Skin of body (tissue), 2 donors: Measurements from ENCODE around the gene NR6A1. TPM values are rescaled to one million over a fixed set of nuclear protein-coding genes. Genes with fewer than 3 reads are reported as not detected.

Source experiments
- DNase-seq: peaks from one replicate; lab custom pipeline; 2025; lab: John Stamatoyannopoulos, UW
- total RNA-seq: library from RNA; depleted of rRNA; stranded (reverse); fragments of >200 nt; gene quantifications from one replicate; pipeline ENCODE4 v1.2.3, GENCODE V29; 2014

NR6A1 gene
- total RNA-seq = 0.99 TPM

DNA sequence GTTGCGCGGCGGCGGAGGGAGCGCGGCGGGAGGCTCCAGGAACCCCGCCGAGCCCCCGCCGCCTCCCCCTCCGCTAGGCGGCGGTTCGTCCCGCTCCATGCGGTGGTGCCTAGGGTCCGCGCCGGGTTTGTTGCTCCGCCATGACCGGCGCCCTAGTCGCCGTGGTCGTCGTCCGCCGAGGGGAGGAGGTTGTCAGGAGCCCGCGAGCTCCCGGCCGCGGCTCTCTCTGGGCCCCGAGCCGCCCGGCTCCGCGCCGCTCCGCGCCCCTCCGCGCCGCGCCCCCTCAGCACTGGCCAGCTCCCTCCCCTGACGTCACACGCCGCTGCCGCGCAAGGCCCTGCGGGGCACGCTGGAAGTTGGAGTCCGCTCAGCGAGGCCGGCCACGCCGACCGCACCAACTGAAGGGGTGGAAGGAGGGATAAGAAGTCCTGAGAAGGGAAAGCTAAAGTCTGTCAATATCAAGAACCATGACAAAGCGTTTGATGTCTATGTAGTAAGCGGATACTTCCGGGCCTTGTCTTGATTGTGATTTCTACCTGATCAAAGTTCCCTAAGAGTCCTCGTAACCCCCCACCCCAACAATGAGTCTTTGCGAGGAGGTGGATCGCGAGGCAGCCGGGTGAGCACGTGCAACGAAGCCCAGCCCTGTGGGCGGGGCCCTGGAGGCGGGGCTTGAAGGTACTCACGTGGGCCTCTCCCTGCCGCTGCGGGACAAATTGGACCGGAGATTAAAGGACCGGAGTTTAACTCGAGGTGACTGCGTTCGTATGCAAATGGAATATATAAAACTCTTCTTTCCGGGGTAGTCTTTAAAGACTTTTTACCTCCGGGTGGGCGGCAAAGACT lies at the start of gene NR6A1:
Gene NR6A1, minus strand, starts transcription at position 291 of the 846 bp plus-strand sequence.
- DNase-seq = peak; percentile 98

DNA sequence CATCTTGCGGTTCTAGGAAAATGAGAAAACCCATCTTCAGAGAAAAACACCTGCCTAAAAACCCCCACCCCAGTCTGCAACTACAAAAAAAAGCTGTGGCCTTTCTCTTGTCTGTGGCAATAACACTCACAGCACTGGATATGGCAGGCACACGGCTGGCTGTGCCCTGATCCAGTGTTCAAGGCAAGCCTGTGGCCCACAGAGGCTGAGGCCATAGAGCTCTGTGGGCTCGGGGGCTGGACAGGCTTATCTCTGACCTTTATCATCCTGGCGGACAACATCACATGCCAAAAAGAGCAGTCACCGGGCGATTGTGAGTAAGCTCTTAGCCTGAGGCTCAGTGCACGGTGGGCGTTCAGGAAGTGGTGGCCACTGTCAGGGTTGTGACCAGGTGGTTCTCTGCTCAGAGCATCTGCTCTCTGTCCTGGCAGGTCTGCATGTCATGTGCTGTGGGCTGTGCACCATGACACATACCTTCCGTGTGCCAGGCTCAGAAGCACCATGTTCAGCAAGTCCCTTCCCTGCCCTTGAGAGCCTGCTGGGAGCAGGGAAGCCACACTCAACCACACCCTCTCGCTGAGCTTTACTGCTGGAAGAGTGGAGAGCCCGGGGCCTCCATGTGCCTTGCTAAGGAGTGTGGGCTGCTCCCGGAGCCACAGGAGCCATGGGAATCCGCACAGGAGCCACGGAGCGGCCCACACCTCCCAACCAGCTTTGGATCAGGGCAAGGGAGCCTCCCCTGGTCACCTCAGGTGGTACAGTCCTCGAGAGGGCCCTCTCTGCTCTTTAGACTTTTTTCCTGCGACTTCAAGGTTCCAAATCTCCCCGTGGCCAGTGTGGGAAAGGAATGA lies 47.5 kb upstream of the NR6A1 start:
- DNase-seq = no peak

DNA sequence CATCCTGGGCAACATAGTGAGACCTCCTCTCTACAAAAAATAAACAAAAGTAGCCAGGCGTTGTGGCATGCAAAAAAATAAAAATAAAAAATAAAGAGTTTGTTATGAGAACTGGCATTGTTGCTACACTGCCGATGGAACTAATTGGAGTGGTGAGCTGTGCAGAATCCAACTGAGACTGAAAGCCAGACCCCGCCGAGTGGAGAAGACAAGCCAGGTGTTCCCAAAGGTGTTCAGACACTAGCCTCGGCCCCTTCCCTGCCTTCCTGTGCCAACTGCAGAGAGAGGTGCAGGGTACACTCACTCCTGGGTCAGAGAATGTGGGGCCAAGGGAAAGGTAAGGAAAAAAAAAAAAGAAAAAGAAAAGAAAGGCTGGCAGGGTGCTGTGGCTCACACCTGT lies 44.5 kb upstream of the NR6A1 start:
- no peak for DNase-seq

DNA sequence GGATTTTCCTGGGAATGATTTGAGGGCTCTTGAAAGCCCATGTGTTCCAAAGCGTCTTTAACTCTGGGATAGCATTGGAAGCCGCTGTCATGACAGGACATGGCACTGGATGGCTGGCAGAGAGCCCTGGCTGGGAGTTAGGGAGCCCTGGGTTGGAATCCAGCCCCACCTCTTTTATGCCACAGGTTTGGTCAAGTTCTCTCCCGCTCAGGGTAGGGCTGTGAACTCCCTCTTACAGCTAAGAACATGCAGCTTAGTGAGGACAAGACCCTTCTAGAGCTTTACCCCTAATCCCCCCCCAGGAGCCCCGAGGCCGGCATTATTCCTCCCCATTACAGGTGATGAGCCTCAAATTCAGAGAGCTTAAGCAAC lies 43.0 kb upstream of the NR6A1 start:
- no peak for DNase-seq

DNA sequence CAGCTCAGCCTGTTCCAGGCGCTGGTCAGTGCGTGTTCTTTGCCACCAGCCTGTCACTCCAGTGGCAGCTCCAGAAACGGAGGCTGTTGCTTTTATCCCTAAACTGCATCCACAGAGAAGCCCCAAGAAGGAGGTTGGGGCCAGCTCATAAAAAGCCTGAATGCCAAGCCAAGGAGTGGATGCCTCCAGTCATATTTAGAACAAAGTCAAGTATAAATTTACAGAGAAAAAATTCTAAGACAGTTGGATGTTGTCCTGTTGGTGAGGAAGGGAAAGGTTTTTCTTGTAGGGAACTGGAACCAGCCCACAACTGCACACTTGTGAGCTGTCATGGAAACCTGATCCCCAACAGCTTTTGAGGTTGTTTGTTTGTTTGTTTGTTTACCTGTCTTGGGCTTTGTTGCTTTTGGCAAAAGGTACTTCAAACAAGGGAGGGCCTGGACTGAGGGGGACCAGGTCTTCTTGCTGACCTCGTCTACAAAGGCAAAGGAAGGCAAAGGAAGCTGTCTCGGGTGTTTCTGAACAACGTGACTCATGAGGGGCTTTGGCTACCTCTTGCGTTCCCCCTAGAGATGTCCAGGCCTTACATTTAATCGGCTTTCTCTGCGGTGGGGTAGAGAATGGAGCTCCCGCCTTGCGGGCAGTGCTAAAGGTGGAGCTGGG lies 42.5 kb upstream of the NR6A1 start:
- no peak for DNase-seq

DNA sequence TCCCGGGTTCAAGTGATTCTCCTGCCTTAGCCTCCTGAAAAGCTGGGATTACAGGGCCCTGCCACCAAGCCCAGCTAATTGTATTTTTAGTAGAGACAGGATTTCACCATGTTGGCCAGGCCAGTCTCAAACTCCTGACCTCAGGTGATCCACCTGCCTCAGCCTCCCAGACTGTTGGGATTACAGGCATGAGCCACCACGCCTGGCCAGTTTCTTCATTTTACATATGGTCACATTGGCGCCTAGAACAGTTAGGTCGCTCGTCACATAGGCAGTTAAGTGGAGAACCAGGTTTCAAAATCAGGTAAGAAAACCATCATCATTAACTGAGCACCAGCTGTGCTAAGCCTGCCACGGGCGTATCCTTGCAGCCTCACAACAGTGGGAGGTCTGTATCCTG lies 41.9 kb upstream of the NR6A1 start:
- no peak for DNase-seq

DNA sequence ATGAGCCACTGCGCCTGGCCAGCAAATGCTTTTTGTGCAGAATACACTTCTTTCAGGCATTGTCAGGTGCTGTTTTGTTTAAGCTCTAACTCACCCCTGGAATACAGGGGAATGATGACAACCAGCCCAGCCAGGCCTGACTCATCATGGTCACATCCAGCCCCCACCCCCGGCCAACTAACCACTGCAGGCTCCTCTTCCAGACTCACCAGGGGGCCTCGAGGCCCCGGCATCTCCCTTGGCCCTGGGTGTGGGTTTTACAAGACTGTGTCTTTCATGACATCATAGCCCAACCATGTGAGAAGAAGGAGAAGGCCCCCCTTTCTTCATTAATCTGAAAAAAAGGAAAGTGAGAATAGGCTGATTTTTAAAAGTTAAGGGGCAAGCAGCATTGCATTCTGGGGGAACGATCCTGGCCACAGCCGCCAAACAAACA lies 41.3 kb upstream of the NR6A1 start:
- DNase-seq = peak; percentile 75

DNA sequence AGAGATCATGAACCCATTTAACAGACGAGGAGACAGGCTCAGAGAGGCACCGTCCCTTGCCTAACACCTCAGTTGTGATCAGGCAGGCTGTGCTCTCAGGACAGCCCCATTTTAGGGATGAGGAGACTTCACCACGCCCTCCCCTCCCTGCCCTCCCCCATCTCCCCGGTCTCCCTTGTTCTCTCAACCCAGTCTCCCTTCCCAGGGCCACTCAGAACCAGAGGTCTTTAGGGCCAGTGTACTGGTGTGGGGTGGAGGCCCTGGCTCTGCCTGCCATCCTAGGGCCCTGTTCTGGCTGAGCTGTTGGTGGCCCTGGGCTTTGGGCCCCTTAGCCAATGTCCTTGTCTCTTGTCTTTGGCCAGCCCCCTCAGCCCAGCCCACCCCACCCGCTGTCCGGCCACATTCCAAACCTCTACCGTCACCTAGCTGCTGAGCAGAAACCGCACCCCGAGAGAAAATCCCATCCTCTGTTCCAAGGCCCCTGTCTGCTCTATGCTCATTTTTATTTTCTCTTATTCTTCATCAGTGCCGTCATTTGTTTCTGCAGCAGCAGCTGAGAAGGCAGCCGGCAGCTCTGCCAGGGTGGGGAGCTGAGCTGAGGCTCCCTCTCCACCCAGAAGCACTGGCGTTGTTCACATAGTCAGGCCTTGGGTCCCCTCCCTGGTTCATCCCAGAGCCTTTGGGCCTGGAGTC lies 39.7 kb upstream of the NR6A1 start:
- peak; percentile 68 for DNase-seq

DNA sequence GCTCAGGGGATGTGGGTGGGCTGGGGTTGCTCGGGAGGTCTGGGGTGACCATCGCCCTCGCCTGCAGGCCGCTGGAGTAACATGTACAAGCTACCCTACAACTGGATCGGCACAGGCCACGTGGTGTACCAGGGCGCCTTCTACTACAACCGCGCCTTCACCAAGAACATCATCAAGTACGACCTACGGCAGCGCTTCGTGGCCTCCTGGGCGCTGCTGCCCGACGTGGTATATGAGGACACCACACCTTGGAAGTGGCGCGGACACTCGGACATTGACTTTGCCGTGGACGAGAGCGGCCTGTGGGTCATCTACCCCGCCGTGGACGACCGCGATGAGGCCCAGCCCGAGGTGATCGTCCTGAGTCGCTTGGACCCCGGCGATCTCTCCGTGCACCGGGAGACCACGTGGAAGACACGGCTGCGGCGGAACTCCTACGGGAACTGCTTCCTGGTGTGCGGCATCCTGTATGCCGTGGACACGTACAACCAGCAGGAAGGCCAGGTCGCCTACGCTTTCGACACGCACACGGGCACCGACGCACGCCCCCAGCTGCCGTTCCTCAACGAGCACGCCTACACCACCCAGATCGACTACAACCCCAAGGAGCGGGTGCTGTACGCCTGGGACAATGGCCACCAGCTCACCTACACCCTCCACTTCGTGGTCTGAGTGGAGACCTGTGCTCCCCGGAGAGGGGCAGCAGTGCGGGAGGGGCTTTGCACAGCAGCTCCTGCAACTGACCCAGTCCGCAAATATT lies 38.8 kb upstream of the NR6A1 start:
- DNase-seq = no peak

DNA sequence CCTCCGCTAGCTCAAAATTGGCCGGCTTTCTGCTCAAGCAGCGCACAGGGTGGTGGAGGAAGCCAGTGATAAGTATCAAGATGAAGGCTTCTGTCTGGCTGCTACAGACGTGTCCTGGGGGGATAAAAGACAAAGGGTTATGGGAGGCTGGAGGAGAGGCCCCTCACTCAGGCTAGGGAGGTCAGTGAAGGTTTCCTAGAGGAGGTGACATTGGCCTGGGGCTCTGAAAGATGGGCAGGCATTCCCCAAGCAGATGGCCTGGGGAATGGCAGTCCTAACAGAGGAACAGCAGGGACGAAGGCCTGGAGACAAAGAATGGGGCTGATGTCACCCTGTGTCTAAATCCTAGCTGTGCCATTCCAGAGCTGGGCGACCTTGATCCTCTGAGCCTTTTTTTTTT lies 38.1 kb upstream of the NR6A1 start:
- DNase-seq = no peak

DNA sequence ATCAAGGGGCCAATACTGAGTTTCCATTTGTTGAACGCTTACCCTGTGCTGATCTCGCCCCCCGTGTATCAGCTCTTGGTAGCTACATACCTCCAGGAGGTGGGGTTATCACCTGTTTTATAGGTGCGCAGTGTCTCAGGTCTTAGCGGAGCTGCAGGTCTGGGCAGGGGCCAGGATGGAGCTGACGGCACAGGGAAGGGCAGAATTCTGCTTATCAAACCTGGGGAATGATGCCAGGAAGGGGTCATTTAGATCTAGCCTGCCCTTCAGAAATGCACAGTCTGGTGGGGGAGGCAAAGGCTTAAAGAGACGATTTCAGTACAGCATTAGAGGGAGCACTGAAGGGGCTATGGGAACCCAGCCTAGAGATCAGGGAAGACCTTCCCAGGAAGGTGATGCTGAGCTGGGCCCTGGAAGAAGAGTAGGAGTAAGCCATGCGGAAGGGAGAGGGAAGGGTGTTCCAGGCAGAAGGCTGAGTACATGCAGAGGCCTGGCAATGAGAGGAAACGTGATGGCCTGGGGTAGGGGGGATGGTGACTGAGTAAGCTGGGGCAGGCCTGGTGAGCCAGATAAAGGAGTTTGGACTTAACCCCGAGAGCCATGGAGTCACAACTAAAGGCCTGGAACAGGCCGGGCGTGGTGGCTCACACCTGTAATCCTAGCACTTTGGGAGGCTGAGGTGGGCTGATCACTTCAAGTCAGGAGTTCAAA lies 37.3 kb upstream of the NR6A1 start:
- DNase-seq = no peak

DNA sequence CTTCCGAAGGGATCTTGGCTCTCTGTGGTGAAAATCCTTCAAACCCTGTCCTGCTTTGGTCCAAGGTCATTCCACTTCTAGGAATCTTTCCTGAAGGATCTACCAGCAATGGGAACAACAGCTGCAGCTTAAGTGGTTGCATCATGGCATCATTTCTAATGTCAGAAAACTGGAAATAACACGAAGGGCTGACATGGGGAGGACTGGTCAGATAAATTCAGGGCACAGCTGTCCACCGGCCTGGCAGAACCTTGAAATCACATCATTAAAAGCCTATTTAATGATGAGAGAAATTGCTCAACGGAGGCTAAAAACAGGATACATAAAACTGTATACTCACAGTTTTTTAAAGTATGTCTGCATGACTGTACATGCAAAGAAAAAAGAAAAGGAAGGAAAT lies 34.1 kb upstream of the NR6A1 start:
- DNase-seq = no peak

DNA sequence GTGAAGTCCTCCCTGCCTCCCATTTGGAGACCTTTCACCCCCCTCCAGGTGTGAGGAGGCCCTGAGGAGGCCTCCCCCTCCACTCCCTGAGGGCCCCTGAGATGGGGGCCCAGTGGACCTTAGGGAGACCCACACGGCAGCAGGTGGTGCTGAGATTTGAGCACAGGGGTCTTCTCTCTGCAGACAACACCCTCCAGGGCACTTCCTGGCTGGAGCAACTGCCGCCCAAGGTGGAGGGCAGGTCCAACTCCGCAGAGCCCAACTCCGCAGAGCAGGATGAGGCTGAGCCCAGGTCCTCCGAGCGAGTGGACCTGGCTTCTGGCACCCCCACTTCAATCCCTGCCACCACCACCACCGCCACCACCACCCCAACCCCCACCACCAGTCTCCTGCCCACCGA lies 32.8 kb upstream of the NR6A1 start:
- DNase-seq = no peak

DNA sequence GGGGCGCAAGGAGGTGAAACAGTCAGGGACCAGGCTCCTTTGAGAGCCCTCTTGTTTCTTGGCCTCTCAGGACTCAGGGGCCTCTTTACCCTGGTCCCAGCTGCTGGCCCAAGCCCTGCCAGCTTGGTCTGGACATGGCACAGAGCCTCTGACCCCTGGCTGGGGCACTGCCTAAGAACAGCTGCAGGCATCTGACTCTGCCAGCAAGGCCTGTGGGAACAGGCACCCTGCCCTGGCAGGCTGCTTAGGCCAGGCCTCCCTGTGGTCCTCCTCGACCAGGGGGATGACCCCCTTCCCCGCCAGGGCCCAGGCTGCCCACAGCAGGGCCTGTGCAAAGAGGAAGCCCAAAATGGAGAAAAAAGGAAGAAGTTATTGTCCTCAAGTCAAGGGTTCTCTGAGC lies 31.3 kb upstream of the NR6A1 start:
- DNase-seq = no peak

DNA sequence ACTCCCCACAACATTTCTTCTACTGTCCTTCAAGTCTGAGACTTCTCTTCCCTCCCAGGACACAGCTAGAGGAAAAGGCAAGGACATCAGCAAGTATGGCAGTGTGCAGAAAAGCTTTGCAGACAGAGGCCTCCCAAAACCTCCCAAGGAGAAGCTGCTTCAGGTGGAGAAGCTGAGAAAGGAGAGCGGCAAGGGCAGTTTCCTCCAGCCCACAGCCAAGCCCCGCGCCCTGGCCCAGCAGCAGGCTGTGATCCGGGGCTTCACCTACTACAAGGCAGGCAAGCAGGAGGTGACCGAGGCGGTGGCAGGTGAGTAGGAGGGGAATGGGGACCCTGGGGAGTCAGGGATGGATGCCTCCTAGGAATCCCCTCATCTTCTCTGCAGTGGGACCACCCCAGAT lies 30.2 kb upstream of the NR6A1 start:
- DNase-seq = no peak

DNA sequence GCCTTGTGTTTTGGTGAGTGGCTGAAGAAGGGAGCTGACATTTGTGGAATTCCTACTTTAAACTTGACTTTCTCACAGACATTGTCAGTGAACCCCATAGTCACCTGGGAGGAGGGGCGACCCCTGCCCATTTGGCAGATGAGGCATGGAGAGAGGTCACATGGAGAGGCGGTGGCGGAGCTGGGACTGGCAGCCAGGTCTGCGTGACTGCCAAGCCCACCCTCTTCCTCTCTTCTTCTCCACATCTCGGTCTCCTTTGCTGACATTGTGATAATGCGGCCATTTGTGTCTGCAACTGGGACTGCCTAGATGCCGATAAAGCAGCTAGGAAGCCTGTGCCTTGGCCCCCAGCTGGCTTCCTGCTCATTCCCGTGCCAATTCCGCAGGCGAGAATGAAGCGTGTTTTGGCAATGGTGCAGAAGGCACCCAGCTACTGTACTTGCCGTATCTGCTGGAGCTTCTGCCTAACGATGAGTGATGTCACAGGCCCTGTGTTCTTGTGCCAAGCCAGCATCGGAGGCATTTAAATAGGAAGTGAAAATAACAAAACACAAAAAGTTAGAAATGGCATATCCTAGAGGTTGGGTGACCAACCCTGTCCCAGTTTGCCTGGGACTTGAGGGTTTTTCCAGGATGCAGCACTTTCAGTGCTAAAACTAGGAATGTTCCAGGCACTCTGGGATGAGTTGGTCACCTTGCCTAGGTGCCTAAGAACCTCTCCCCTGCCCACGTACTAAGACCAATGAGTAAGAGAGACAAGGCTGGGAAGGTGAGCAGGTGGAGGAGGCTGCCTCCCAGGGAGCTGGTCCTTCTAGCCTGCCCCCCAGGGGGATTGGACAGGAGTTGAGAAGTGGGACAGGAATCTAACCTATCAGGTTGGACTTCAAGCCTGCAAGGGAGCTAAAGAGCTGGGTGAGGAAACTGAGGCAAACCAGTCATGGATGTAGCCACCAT lies 29.5 kb upstream of the NR6A1 start:
- DNase-seq = no peak

DNA sequence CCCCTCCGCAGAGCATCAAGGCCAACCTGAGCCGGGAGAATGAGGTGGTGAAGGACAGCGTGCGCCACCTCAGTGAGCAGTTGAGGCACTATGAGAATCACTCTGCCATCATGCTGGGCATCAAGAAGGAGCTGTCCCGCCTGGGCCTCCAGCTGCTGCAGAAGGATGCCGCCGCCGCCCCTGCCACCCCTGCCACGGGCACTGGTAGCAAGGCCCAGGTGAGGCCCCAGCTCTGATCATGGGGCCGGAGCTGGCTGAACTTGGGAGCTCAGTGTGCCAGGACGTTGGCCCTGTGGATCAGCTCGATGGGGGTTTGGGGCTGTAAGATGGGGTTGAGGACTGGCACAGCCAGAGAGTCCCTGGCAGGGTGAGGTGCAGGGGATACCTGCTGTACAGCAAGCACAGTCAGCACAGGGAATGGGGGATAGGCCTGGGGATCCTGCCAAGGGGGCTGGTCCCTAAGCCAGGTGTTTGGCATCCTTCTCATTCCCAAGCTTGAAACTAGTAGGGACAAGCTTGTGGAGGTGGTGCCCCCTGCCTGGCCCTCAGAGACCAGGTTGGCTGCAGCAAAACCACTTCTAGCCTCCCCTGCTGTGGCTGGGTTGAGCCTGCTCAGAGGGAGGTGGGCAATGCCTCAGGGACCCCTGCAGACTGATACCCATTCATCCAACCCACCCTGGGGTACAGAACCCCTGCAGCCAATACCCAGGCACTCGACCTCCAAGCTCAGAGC lies 28.3 kb upstream of the NR6A1 start:
- no peak for DNase-seq
